GM12873 (cell line): ENCODE results near the gene LMBR1.

Source experiments
- CTCF ChIP-seq: IDR thresholded peaks from 2 replicates; pipeline ENCODE4 v1.5.1; 2012; ENCODE audit warnings: low read depth, mild to moderate bottlenecking, moderate library complexity, low read length, control low read depth; ENCODE audit not compliant: insufficient read depth; ENCODE audit errors: missing control alignments

LMBR1 gene

DNA sequence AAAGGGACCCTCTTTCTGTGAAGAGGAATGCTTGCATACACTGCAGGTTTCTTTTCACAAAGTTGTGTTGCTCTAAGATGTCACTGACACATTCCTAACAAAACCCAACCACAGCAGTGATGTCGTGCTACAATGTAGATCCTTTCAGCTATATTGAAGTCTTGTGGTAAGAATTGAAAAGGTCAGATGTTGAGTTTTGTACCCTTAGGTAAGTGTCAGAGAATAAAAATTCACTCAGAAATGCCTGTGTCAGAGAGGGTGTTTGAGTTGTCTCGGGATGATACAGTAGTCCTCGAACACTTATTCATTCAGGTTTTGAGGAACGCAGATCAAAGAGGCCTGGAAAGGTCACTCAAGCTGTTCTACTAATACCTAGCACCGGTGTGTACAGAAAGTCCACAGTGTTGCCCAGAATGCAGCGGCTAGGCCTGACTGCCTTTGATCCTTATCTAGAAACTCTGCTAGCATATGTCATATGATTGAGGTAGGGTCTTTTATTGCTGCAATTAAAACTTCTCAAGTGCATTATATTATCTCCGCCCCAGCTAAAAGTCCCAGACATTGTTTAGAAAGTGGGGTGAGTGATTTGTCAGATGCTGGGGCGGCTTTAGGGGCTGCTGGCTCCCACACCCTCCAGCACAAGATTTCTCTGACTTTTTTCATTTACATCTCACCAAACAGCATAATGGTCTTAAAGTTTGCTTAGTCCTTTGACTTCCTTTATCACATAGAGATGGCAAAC is 226.4 kb downstream of the LMBR1 start:
- no peak for TF ChIP-seq CTCF

DNA sequence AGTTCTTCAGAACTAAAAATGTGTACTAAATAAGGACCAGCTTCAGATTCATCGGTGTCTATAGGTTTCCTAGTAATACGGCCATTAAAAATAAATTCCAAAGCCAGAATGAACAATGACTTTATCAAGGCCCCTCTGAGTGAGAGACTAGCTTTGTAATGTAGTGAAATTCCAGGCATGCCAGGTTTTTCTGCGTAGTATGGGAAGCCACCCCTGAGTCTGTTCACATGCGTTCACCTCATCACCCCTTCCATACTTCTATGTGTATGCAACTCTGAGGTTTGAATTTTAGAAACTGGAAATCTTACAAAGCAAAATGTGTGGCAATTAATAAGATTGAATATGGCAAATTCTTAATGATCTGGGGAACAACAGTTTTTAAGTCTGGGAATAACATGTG is 227.9 kb downstream of the LMBR1 start:
- no peak for TF ChIP-seq CTCF

GRCh38 chr7:156662277-156662676 is 230.7 kb downstream of the LMBR1 start:
- TF ChIP-seq CTCF = no peak

DNA sequence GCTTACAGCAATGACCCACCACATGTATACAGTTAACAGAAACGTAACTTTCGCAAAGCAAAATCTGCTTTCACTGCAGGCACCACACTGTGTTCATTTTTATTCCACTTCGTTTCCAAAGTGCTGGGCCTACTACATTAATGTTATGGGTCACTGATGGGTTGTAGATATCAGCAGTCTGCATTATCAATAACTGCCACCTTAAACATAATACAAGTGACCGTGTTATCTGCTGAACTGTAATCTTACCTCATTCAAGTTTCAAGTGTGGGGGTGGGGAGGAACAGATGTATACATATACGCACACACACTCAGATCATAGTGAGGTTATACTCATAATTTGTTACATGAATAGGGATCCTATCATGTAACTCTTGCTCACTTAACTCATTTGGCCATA is 231.3 kb downstream of the LMBR1 start:
- TF ChIP-seq CTCF = no peak

GRCh38 chr7:156659961-156660360 is 233.0 kb downstream of the LMBR1 start:
- no peak for TF ChIP-seq CTCF

- TF ChIP-seq CTCF = no peak
Observed at GRCh38 chr7:156659203-156659602, 233.8 kb downstream of the LMBR1 start.

DNA sequence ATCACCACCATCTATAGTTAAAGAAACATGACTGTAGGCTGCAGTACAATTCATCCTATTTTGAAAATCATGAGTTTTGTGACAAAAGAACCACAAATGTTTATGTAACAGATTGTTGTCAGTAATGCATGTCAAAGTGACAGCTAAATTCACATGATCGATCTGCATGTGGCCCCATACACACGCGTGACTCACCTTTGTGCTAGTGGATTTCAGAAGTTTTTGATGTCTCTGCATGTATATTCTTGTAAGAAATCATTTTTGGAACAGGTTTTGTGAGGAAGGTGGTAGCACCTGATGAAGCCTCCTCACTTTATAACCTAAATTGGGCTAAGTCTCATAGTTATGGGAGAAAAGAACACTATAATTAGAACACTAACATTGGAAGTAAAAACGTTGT is 235.3 kb downstream of the LMBR1 start:
- TF ChIP-seq CTCF = no peak

- no peak for TF ChIP-seq CTCF
Observed at GRCh38 chr7:156656598-156656997, 236.4 kb downstream of the LMBR1 start.
